ENCODE data around the gene ACTMAP. TPM values are rescaled to one million over a fixed set of nuclear protein-coding genes. Genes with fewer than 3 reads are reported as not detected.
A peak's percentile ranks its signal among the peaks of the same experiment; 100 is the strongest.
"Not testable (repeated sequence)": the region's sequence is repeated elsewhere in the genome, so short reads cannot be mapped to it uniquely, and the experiment has no call there.

Gene ACTMAP
- polyA plus RNA-seq, 3 donors = 13.6 to 14.0 (median 13.6) TPM

- peak; percentile 85 to 89 (median 89) for DNase-seq (ENCODE audit: low read depth in 3 of 3, low spot score in 2 of 3)
Observed at GRCh38 chr19:40776932-40777644, 26.8 kb upstream of the ACTMAP start.

GRCh38 chr19:40776364-40776763 lies 26.1 kb upstream of the ACTMAP start:
- DNase-seq (ENCODE audit: low read depth in 3 of 3, low spot score in 2 of 3) = no peak

DNA sequence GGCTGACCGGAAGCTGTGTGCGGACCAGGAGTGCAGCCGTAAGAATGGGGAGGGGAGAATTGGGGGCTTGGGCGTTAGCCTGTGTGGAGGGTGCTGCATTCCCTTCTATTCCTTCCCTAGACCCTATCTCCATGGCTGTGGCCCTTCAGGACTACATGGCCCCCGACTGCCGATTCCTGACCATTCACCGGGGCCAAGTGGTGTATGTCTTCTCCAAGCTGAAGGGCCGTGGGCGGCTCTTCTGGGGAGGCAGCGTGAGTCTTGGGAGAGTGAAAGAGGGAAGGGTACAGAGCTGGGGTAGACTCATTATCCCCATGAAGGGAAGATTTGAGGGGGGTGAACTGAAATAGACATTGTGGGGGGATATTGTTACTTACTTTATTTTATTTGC lies 25.4 kb upstream of the ACTMAP start:
- DNase-seq (ENCODE audit: low read depth in 3 of 3, low spot score in 2 of 3) = no peak

DNA sequence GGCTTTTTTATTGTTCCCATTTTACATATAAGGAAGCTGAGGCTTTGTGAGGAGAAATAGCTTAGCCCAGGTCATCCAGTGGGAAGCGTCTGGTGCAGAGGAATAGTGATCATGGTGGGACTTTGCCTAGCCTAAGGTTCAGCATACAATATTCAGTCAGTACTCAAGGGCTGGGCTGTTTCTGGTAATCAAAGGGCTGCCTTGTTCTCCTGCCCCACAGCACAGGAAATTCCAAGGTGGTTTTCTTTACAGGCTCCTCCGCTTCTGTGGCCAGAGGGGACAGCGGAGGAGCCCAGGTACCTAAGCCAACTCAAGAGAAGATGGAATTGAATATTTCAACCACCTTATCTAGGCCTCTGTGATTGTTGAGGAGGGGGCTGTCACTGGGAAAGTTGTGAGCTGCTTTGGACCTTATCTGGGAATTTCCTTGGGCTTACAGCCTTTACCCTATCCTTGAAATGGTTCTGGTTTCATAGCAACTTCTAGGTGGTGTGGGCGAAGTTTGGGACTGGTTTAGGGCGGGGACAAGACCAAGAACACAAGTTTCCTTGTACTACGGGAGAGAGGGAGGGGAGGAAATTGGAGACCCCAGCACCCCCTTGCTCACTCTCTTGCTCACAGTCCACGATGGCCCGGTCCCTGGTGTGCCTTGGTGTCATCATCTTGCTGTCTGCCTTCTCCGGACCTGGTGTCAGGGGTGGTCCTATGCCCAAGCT lies 24.8 kb upstream of the ACTMAP start, which contains the start of gene MIA:
Gene MIA, plus strand, starts transcription at position 606 of the 716 bp plus-strand sequence. Its CDS starts 22 bp downstream, at position 628.
- DNase-seq (ENCODE audit: low read depth in 3 of 3, low spot score in 2 of 3) = no peak

GRCh38 chr19:40771101-40771862 lies 21.0 kb upstream of the ACTMAP start:
- DNase-seq (ENCODE audit: low read depth in 3 of 3, low spot score in 2 of 3) = not testable (repeated sequence)

DNA sequence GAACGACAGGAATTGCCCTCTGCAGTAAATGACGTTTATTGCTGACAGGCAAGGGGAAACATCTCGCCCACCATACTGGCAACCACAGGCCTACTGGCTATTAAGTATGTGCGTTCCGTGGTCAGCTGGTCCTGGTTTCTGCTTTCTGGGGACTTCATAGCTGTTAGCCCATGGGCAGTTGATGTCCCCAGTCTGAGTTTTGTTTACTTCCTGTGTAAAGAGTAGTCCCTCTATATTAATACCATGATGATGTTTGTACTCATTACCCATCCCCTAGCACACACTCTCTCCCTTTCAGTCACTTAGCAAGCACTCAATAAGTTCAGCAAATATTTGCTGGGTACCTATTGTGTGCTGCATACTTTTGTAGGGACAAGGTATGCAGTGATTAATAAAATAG lies 18.6 kb upstream of the ACTMAP start:
- DNase-seq (ENCODE audit: low read depth in 3 of 3, low spot score in 2 of 3) = no peak

DNA sequence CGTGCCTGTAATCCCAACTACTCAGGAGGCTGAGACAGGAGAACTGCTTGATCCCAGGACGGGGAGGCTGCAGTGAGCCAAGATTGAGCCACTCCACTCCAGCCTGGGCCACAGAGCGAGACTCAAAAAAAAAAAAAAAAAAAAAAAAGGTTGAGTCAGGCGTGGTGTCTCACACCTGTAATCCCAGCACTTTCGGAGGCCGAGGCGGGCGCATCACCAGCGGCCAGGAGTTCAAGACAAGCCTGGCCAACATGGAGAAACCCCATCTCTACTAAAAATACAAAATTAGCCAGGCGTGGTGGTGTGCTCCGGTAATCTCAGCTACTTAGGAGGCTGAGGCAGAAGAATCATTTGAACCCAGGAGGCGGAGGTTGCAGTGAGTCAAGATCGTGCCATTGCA lies 16.1 kb upstream of the ACTMAP start:
- not testable (repeated sequence) for DNase-seq (ENCODE audit: low read depth in 3 of 3, low spot score in 2 of 3)

GRCh38 chr19:40763963-40764362 lies 13.7 kb upstream of the ACTMAP start:
- DNase-seq (ENCODE audit: low read depth in 3 of 3, low spot score in 2 of 3) = no peak

- no peak for DNase-seq (ENCODE audit: low read depth in 3 of 3, low spot score in 2 of 3)
Observed at GRCh38 chr19:40763526-40763925, 13.2 kb upstream of the ACTMAP start.

DNA sequence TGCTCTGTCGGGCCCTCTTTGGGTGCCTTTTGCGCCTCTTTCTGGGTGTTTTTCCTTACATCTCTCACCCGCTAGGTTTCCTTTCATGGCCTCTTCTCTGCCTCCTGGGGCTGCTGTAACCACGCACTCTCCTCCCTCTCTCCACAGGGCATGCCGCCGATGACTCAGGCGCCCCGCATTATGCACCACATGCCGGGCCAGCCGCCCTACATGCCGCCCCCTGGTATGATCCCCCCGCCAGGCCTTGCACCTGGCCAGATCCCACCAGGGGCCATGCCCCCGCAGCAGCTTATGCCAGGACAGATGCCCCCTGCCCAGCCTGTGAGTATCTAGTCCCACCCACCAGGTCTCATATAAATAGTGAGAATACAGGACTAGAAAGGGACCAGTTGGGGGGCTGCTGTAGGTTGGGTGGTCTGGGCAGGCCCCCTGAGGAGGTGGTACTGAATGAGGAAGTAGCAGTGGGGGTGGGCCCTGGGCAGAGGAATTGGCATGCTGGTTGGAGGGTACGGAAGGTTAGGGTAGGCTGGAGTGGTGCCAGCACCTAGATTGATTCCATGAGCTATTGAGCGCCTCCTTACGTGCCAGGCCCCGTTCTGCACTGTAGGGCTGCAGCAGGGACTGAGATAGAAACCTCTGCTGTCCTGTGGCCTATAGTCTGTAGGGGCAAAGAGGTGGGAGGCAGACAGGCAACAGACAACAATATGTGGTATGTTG lies 12.6 kb upstream of the ACTMAP start:
- DNase-seq (ENCODE audit: low read depth in 3 of 3, low spot score in 2 of 3) = no peak

DNA sequence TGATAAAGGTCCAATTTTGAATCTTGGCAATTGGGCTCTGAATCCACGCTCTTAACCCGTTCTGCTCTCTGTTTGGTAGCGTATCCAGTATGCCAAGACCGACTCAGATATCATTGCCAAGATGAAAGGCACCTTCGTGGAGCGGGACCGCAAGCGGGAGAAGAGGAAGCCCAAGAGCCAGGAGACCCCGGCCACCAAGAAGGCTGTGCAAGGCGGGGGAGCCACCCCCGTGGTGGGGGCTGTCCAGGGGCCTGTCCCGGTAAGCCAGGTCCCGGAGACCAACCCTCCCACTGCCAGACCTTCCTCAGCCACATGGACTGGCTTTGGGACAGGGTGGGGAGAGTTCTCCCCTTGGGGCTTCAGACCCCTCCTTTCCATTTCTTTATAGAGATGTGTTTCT lies 9.1 kb upstream of the ACTMAP start:
- DNase-seq (ENCODE audit: low read depth in 3 of 3, low spot score in 2 of 3) = no peak

- DNase-seq (ENCODE audit: low read depth in 3 of 3, low spot score in 2 of 3) = no peak
Observed at GRCh38 chr19:40758491-40758890, 8.2 kb upstream of the ACTMAP start.

DNA sequence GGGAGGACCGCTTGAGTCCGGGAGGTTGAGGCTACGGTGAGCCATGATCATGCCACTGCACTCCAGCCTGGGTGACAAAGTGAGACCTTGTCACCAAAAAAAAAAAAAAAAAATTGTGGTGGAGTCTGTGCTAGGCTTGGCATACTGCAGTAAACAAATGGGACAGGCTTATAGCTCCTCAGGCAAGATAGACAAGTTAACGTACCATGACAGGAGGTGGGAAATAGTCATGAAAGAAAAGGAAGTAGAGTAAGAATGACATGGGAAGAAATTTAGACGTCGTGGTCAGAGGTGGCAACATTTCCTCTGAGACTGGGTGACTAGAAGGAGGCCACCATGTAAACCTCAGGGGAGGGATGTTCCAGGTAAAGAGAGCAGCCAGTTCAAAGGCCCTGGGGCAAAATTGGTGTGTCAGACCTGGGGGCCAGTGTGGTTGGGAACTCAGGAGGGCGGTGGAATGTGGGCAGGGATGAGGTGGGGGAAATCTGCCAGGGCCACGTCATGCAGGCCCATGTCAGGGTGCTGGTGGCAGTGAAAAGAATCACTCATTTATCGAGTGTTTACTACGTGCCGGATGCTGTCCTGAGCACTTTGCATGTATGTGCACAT lies 6.3 kb upstream of the ACTMAP start:
- DNase-seq (ENCODE audit: low read depth in 3 of 3, low spot score in 2 of 3) = no peak

- no peak for DNase-seq (ENCODE audit: low read depth in 3 of 3, low spot score in 2 of 3)
Observed at GRCh38 chr19:40755791-40756190, 5.5 kb upstream of the ACTMAP start.

DNA sequence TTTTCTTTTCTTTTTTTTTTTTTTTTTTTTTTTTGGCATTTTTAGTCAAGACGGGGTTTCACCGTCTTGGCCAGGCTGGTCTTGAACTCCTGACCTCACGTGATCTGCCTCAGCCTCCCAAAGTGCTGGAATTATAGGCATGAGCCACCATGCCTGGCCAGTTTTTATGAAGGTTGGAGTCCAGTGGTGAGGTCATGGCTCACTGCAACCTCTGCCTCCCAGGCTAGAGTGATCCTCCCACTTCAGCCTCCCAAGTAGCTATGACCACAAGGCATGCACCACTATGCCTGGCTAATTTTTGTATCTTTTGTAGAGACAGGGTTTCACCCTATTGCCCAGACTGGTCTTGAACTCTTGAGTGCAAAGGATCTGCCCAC lies 5.0 kb upstream of the ACTMAP start:
- DNase-seq (ENCODE audit: low read depth in 3 of 3, low spot score in 2 of 3) = no peak

DNA sequence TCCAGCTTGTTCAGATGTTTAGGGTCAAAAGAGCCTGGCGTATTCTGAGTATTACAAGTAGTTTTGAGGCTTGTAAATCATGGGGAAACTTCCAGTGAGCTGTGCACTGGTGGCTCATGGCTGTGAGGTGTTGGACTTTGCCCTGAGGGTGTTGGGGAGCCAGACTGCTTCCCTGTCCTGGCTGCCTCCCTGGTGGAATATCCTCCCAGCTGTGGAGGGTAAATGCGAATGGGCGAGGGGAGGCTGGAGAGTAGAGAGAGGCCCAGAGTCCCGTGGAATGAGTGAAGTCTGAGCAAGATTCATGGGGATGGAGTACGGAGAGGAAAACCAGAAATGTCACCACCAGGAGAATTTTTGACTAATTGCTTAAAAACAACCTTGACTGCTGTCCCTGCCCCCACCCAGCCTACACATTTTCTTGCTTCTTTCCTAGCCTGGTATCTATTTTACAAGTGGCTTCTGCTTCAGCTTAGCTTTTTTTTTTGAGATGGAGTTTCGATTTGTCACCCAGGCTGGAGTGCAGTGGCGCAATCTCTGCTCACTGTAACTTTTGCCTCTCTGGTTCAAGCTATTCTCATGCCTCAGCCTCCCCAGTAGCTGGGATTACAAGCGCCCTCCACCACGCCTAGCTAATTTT lies 4.5 kb upstream of the ACTMAP start:
- no peak for DNase-seq (ENCODE audit: low read depth in 3 of 3, low spot score in 2 of 3)

DNA sequence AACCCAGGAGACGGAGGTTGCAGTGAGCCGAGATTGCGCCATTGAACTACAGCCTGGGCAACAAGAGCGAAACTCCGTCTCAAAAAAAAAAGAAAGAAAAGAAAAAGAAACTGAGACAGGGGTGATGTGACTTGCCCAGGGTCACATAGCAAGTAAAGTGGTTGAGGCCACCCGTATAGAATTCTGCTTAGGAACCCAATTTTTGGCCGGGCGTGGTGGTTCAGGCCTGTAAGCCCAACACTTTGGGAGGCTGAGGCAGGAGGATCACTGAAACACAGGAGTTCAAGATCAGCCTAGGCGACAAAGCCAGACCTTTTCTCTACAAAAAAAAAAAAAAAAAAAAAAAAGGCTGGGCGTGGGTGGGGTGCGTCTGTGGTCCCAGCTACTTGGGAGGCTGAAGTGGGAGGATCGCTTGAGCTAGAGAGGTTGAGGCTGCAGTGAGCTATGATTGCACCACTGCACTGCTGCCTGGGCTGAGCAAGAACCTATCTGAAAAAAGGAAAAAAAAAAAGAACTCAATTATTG lies 2.0 kb upstream of the ACTMAP start:
- no peak for DNase-seq (ENCODE audit: low read depth in 3 of 3, low spot score in 2 of 3)

DNA sequence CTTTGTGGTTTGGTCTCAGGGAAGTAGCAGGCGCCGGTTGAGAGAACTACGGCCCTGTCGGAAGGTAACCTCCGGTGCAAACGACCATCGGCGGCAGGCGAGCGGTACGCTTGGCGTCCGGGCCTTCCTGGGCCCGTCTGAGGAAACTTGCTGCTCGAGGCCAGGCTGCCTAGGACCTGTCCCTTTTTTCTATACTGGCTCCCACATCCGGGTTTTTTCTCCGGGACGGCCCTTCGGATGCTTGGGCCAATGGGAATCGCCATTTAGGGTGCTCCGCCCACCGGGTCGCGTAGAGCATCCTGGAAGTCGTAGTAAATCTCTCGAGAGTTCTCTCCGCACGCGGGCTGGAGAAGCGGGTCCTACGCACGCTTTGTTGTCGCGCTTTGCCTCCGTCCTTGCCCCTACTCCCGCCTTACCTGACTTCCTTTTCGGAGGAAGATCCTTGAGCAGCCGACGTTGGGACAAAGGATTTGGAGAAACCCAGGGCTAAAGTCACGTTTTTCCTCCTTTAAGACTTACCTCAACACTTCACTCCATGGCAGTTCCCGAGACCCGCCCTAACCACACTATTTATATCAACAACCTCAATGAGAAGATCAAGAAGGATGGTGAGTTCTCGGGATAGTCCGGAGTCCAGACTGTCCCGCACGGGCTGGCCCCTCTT lies 729 bp upstream of the ACTMAP start, which contains the start of gene SNRPA:
Gene SNRPA, plus strand, starts transcription at position 330 of the 664 bp plus-strand sequence. Its CDS starts 206 bp downstream, at position 536.
- peak in 2 of 3 donors; percentile 98 for DNase-seq (ENCODE audit: low read depth in 3 of 3, low spot score in 2 of 3)

DNA sequence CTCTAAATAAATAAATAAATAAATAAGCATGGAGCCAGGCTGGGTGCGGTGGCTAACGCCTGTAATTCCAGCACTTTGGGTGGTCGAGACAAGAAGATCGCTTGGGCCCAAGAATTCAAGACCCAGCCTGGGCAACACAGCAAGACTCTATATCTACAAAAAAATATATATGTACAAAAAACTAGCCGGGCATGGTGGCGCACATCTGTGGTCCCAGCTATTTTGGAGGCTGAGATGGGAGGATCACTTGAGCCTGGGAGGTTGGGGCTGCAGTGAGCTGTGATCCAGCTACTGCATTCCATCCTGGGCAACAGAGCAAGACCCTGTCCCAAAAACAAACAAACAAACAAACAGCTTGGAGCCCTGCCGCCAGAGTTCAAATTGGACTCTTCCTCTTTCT lies 2.7 kb downstream of the ACTMAP start:
- no peak for DNase-seq (ENCODE audit: low read depth in 3 of 3, low spot score in 2 of 3)
